H1 (cell line): Measurements from ENCODE around the gene CRYBG1. TPM values are rescaled to one million over a fixed set of nuclear protein-coding genes. Genes with fewer than 3 reads are reported as not detected.

Experiments
- CTCF ChIA-PET: fragments of 300-600 bp; sonication (Branson Sonifier 250); formaldehyde crosslinking; loops from one replicate; lab custom pipeline; 2021; ENCODE audit not compliant: partially characterized antibody; lab: Charles Lee
- POLR2A ChIA-PET: fragments of 300-600 bp; sonication (Branson Sonifier 250); formaldehyde crosslinking; loops from one replicate; lab custom pipeline; 2021; ENCODE audit warnings: inconsistent platforms; ENCODE audit not compliant: partially characterized antibody; lab: Charles Lee
- DNase-seq, 2 experiments: peaks; one replicate each; pipeline versions ENCODE4 v3.0.0 to v3.0.0-alpha.2; 2010 to 2022; ENCODE audit warnings: low spot score in 2 of 2, low read depth in 1 of 2, mixed read lengths in 1 of 2
- FAIRE-seq: peaks from 2 replicates; lab custom pipeline; 2011; peaks lifted over from hg19 to GRCh38; lab: Jason Lieb, UNC
- H2AFZ ChIP-seq: 2 replicates; pipeline ENCODE4 v1.8.1; 2012; ENCODE audit warnings: low read length, inconsistent platforms
- H2AK5ac ChIP-seq: 2 replicates; pipeline ENCODE4 v1.6.1; 2013; ENCODE audit warnings: low read depth, low read length
- H2BK120ac ChIP-seq: replicated peaks from 2 replicates; pipeline ENCODE3; 2013; ENCODE audit warnings: low read depth, low read length, inconsistent platforms
- H2BK12ac ChIP-seq: 2 replicates; pipeline ENCODE4 v1.6.1; 2013; ENCODE audit warnings: low read depth, low read length
- H2BK15ac ChIP-seq: 2 replicates; pipeline ENCODE4 v1.6.1; 2013; ENCODE audit warnings: low read length
- H2BK20ac ChIP-seq: 2 replicates; pipeline ENCODE4 v1.6.1; 2013; ENCODE audit warnings: low read length
- H2BK5ac ChIP-seq: 2 replicates; pipeline ENCODE4 v1.6.1; 2013; ENCODE audit warnings: low read depth, low read length
- H3K14ac ChIP-seq: 2 replicates; pipeline ENCODE4 v1.6.1; 2013; ENCODE audit warnings: inconsistent platforms; ENCODE audit not compliant: insufficient read length
- H3K18ac ChIP-seq: 2 replicates; pipeline ENCODE4 v1.6.1; 2013; ENCODE audit warnings: low read length; ENCODE audit errors: extremely low read depth
- H3K23ac ChIP-seq: 2 replicates; pipeline ENCODE4 v1.6.1; 2013; ENCODE audit warnings: inconsistent platforms; ENCODE audit not compliant: insufficient read length
- H3K23me2 ChIP-seq: 2 replicates; pipeline ENCODE4 v1.6.1; 2013; ENCODE audit warnings: low read depth, low read length
- H3K27ac ChIP-seq: 2 replicates; pipeline ENCODE4 v1.6.1; 2011; ENCODE audit warnings: low read depth, low read length, inconsistent platforms
- H3K27me3 ChIP-seq, 4 experiments: replicated peaks in 1 of 4; 1 replicate in 1 of 4; 2 replicates in 3 of 4; pipeline versions ENCODE4 v1.6.1 to v1.8.1; 2011 to 2013; ENCODE audit warnings: low read length in 3 of 4, mild to moderate bottlenecking in 3 of 4, inconsistent platforms in 2 of 4, mixed read lengths in 2 of 4, moderate library complexity in 1 of 4; ENCODE audit not compliant: control insufficient read depth in 3 of 4, insufficient read depth in 3 of 4; ENCODE audit errors: extremely low read depth in 1 of 4
- H3K36me3 ChIP-seq, 4 experiments: 2 replicates each; pipeline versions ENCODE4 v1.6.1 to v1.8.1; 2011 to 2013; ENCODE audit warnings: mild to moderate bottlenecking in 4 of 4, low read length in 3 of 4, moderate library complexity in 2 of 4, control low read depth in 1 of 4, inconsistent platforms in 1 of 4; ENCODE audit not compliant: insufficient read depth in 4 of 4, control insufficient read depth in 2 of 4
- H3K4ac ChIP-seq: replicated peaks from 2 replicates; pipeline ENCODE3; 2013; ENCODE audit warnings: low read length, low read depth, mixed read lengths, inconsistent platforms; ENCODE audit not compliant: insufficient read length
- H3K4me1 ChIP-seq, 4 experiments: replicated peaks in 1 of 4; 1 replicate in 1 of 4; 2 replicates in 3 of 4; pipeline versions ENCODE4 v1.6.1 to v1.8.1; 2011 to 2013; ENCODE audit warnings: low read length in 3 of 4, inconsistent platforms in 2 of 4, mixed read lengths in 1 of 4; ENCODE audit not compliant: insufficient read depth in 4 of 4, control insufficient read depth in 3 of 4
- H3K4me2 ChIP-seq, 2 experiments: 2 replicates each; pipeline versions ENCODE4 v1.6.1 to v1.8.1; 2011 to 2013; ENCODE audit warnings: low read depth in 2 of 2, low read length in 2 of 2, control low read depth in 1 of 2, inconsistent platforms in 1 of 2, mild to moderate bottlenecking in 1 of 2; ENCODE audit not compliant: insufficient read depth in 1 of 2
- H3K4me3 ChIP-seq, 4 experiments: fragments of 200-600, 300-600 bp in 1 of 4; sonication (generic), shearing (Covaris generic), sonication (Bioruptor Twin) in 1 of 4; 2 replicates each; pipeline versions ENCODE4 v1.5.1 to v1.8.1; 2011 to 2016; ENCODE audit warnings: low read length in 4 of 4, low read depth in 3 of 4, control low read depth in 2 of 4, inconsistent platforms in 2 of 4, mild to moderate bottlenecking in 2 of 4, mixed read lengths in 1 of 4, moderate library complexity in 1 of 4; ENCODE audit not compliant: insufficient read depth in 2 of 4; ENCODE audit errors: extremely low read depth in 1 of 4
- H3K56ac ChIP-seq: replicated peaks from 2 replicates; pipeline ENCODE3; 2013; ENCODE audit warnings: low read depth, mild to moderate bottlenecking, mixed read lengths, low read length, inconsistent platforms; ENCODE audit not compliant: insufficient read length
- H3K79me1 ChIP-seq: 2 replicates; pipeline ENCODE4 v1.6.1; 2013; ENCODE audit warnings: low read depth, low read length, control low read depth
- H3K79me2 ChIP-seq, 2 experiments: 2 replicates each; pipeline versions ENCODE4 v1.6.1 to v1.8.1; 2012 to 2013; ENCODE audit warnings: low read length in 2 of 2, mild to moderate bottlenecking in 2 of 2, inconsistent platforms in 1 of 2; ENCODE audit not compliant: insufficient read depth in 2 of 2, control insufficient read depth in 1 of 2
- H3K9ac ChIP-seq, 4 experiments: replicated peaks in 1 of 4; 1 replicate in 1 of 4; 2 replicates in 3 of 4; pipeline versions ENCODE4 v1.6.1 to v1.8.1; 2011 to 2013; ENCODE audit warnings: low read depth in 3 of 4, low read length in 3 of 4, control low read depth in 2 of 4, mild to moderate bottlenecking in 2 of 4, moderate library complexity in 2 of 4, inconsistent platforms in 1 of 4; ENCODE audit errors: extremely low read depth in 1 of 4
- H3K9me3 ChIP-seq, 2 experiments: 2 replicates each; pipeline versions ENCODE4 v1.6.1 to v1.8.1; 2012 to 2013; ENCODE audit warnings: mild to moderate bottlenecking in 2 of 2, moderate library complexity in 2 of 2, control low read depth in 1 of 2, inconsistent platforms in 1 of 2, low read depth in 1 of 2, low read length in 1 of 2, mixed read lengths in 1 of 2; ENCODE audit not compliant: insufficient read depth in 2 of 2
- H4K20me1 ChIP-seq, 2 experiments: replicated peaks in 1 of 2; 2 replicates each; pipeline versions ENCODE3 to v1.8.1; 2011 to 2013; ENCODE audit warnings: inconsistent platforms in 2 of 2, low read length in 2 of 2, mild to moderate bottlenecking in 1 of 2; ENCODE audit not compliant: insufficient read depth in 2 of 2, control insufficient read depth in 1 of 2
- H4K5ac ChIP-seq: 2 replicates; pipeline ENCODE4 v1.6.1; 2013; ENCODE audit warnings: low read length, low read depth, mixed read lengths, inconsistent platforms; ENCODE audit not compliant: insufficient read length
- H4K8ac ChIP-seq: 2 replicates; pipeline ENCODE4 v1.8.0; 2013; ENCODE audit warnings: mild to moderate bottlenecking, moderate library complexity, low read length, inconsistent platforms; ENCODE audit not compliant: insufficient read depth; ENCODE audit errors: extremely low read depth
- H4K91ac ChIP-seq: replicated peaks from 2 replicates; pipeline ENCODE3; 2013; ENCODE audit warnings: low read length, mixed read lengths, inconsistent platforms; ENCODE audit not compliant: insufficient read length
- CBX8 ChIP-seq: fragments of 300-800, 300-1000 bp; sonication (generic); IDR thresholded peaks from 2 replicates; pipeline ENCODE4 v1.7.1; 2016; ENCODE audit warnings: low read depth, low read length, borderline replicate concordance
- JUN ChIP-seq: IDR thresholded peaks from 2 replicates; pipeline ENCODE4 v1.6.1; 2011; ENCODE audit warnings: low read depth, mild to moderate bottlenecking, improper control_type of control experiment, low read length
- WGBS, 2 experiments: shearing (Covaris generic) in 1 of 2; methylation state at CpG; one replicate each; pipeline versions ENCODE4 v1.1.6 to v1.1.7; 2013 to 2015; ENCODE audit warnings: low lambda C conversion rate in 2 of 2, mixed read lengths in 2 of 2, inconsistent platforms in 1 of 2, low coverage in 1 of 2, missing lambda C conversion rate in 1 of 2; ENCODE audit not compliant: insufficient replicate concordance in 2 of 2, insufficient coverage in 1 of 2, insufficient read length in 1 of 2; ENCODE audit errors: extremely low coverage in 1 of 2, missing lambda C conversion rate in 1 of 2; 5-methylcytosine and 5-hydroxymethylcytosine counted together
- polyA plus RNA-seq, 7 experiments: library from polyadenylated mRNA; depleted of rRNA in 3 of 7; stranded (reverse) in 5 of 7; unstranded in 2 of 7; fragments of >200 nt in 5 of 7; fragments of 200-250 nt in 2 of 7; gene quantifications; 1 replicate in 5 of 7; 2 replicates in 1 of 7; 4 replicates in 1 of 7; pipeline versions ENCODE4 v1.2.1 to v1.2.3, GENCODE V29; 2011 to 2013; ENCODE audit warnings: missing spikeins in 2 of 7, mixed read lengths in 2 of 7
- total RNA-seq: library from RNA; stranded (reverse); fragmentation: NEBNext Ultra II Directional; extraction: Animal tissue kit (Norgen Biotek cat#: 25700); gene quantifications from 2 replicates; pipeline ENCODE4 v1.2.1, GENCODE V29; 2021
- TF ChIP-seq, protein P1 (sequence below), 3 experiments: IDR thresholded peaks; 1 replicate in 2 of 3; 2 replicates in 1 of 3; pipeline versions ENCODE4 v1.5.1 to v1.6.1; 2011; ENCODE audit warnings: low read length in 3 of 3, mild to moderate bottlenecking in 3 of 3, inconsistent platforms in 2 of 3, low read depth in 1 of 3, moderate library complexity in 1 of 3; ENCODE audit not compliant: insufficient read depth in 1 of 3; ENCODE audit errors: control extremely low read depth in 1 of 3
- TF ChIP-seq, protein P2 (sequence below): IDR thresholded peaks from 2 replicates; pipeline ENCODE4 v1.6.1; 2012; ENCODE audit warnings: inconsistent platforms

The CRYBG1 gene
- total and polyA plus RNA-seq, 2 of the 8 experiments (the other 6 are each of a cell fraction or from before 2014, with no cell fraction given), result 2.2 to 11.6 TPM

DNA sequence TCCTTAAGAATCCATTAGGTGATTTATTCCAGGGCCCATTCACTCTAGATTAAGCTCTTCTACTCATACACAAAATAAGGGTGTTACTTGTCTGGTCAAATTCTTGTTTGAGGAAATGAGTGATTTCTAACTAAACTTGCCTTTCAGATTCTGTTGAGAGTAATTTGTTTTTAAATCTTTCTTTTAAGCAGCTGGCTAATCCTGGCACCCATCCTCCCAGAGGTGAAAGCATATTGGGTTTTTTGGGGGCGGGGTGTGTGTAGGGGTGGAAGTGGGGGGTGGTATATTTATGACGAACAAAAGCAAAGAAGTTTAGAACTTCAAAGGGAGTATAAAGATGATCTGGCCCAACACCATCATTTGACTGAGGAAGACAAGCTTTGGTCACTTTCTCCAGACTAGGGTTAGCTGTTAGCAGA lies 174.1 kb downstream of the CRYBG1 start:
- ChIA-PET CTCF (interaction anchor here (0.7 to 0.9 kb wide), 3 partner anchors 24 to 90 kb away, joined by 3 to 4 read pairs (median 3); no protein-coding TSS in a partner anchor), POLR2A (no interaction called here)
- Histone ChIP-seq H4K8ac (no peak overlapping the region), H3K79me1 (no peaks in the 10 kb centered on the region), H3K27ac (no peak overlapping the region), H3K23ac (no peak overlapping the region), H2BK5ac (no peak overlapping the region), H3K36me3 (no peaks in the 10 kb centered on the region), H2AFZ (no peak overlapping the region), H2BK12ac (no peak overlapping the region), H3K9ac (no peak overlapping the region), H3K18ac (no peak overlapping the region), H4K91ac (no peak overlapping the region), H3K27me3 (no peaks in the 10 kb centered on the region), H3K4me3 (no peak overlapping the region), H3K79me2 (no peaks in the 10 kb centered on the region), H3K14ac (no peak overlapping the region), H2BK15ac (no peak overlapping the region), H3K9me3 (no peaks in the 10 kb centered on the region), H2AK5ac (no peak overlapping the region), H2BK120ac (no peak overlapping the region), H3K56ac (no peak overlapping the region), H3K4me2 (no peak overlapping the region), H3K23me2 (no peaks in the 10 kb centered on the region), H4K20me1 (no peaks in the 10 kb centered on the region), H2BK20ac (no peak overlapping the region), H3K4ac (no peak overlapping the region), H4K5ac (no peak overlapping the region), H3K4me1 (no peaks in the 10 kb centered on the region)
- DNase-seq (no peak), FAIRE-seq (no peak)
- WGBS, 2 experiments, result 50% methylated on average over 2 of the region's 2 CpGs; no CpG with 5 or more reads in 1 of the 2 experiments
- TF ChIP-seq, protein P1, sequence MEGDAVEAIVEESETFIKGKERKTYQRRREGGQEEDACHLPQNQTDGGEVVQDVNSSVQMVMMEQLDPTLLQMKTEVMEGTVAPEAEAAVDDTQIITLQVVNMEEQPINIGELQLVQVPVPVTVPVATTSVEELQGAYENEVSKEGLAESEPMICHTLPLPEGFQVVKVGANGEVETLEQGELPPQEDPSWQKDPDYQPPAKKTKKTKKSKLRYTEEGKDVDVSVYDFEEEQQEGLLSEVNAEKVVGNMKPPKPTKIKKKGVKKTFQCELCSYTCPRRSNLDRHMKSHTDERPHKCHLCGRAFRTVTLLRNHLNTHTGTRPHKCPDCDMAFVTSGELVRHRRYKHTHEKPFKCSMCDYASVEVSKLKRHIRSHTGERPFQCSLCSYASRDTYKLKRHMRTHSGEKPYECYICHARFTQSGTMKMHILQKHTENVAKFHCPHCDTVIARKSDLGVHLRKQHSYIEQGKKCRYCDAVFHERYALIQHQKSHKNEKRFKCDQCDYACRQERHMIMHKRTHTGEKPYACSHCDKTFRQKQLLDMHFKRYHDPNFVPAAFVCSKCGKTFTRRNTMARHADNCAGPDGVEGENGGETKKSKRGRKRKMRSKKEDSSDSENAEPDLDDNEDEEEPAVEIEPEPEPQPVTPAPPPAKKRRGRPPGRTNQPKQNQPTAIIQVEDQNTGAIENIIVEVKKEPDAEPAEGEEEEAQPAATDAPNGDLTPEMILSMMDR (IDR thresholded peaks at IDR 0.05; ENCODE audit: control extremely low read depth in 1 of 3, insufficient read depth in 1 of 3, low read depth in 1 of 3, low read length in 3 of 3), result no peak
- TF ChIP-seq, protein P2, sequence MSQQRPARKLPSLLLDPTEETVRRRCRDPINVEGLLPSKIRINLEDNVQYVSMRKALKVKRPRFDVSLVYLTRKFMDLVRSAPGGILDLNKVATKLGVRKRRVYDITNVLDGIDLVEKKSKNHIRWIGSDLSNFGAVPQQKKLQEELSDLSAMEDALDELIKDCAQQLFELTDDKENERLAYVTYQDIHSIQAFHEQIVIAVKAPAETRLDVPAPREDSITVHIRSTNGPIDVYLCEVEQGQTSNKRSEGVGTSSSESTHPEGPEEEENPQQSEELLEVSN, result no peak
- TF ChIP-seq JUN (no peak), CBX8 (no peak)
